Testis (tissue), 3 donors: ENCODE measurements around the gene CDK5R1. TPM values are rescaled to one million over a fixed set of nuclear protein-coding genes. Genes with fewer than 3 reads are reported as not detected.
A peak's percentile ranks its signal among the peaks of the same experiment; 100 is the strongest.

Experiments
- DNase-seq: peaks from one replicate; pipeline ENCODE4 v3.0.0-alpha.2; 2019
- H3K27ac ChIP-seq, 2 donors: fragments of 200-600 bp; sonication (generic); one replicate each; pipeline ENCODE4 v1.5.1; 2019
- H3K27me3 ChIP-seq: fragments of 200-600 bp; sonication (generic); one replicate; pipeline ENCODE4 v1.5.1; 2019
- H3K36me3 ChIP-seq: fragments of 200-600 bp; sonication (generic); one replicate; pipeline ENCODE4 v1.5.1; 2017; ENCODE audit warnings: low read depth; ENCODE audit errors: missing control alignments
- H3K4me1 ChIP-seq: fragments of 200-600 bp; sonication (generic); one replicate; pipeline ENCODE4 v1.5.1; 2019
- H3K4me3 ChIP-seq, 2 donors: fragments of 200-600 bp; sonication (generic); one replicate each; pipeline ENCODE4 v1.5.1; 2017 to 2019
- H3K9me3 ChIP-seq: fragments of 200-600 bp; sonication (generic); one replicate; pipeline ENCODE4 v1.5.1; 2017
- CTCF ChIP-seq, 3 experiments: fragments of 450-650 bp in 2 of 3; fragments of 200-600 bp in 1 of 3; sonication (generic) in 1 of 3; IDR thresholded peaks; one replicate each; pipeline ENCODE4 v1.5.1; 2016 to 2019; ENCODE audit warnings: antibody characterized with exemption in 3 of 3, mild to moderate bottlenecking in 2 of 3, moderate library complexity in 1 of 3
- POLR2A ChIP-seq: fragments of 450-650 bp; IDR thresholded peaks from one replicate; pipeline ENCODE4 v1.6.1; 2017; ENCODE audit warnings: antibody characterized with exemption, mild to moderate bottlenecking, moderate library complexity
- WGBS, 2 donors: methylation state at CpG; one replicate each; pipeline ENCODE4 v1.1.5; 2018; 5-methylcytosine and 5-hydroxymethylcytosine counted together
- intact Hi-C: fragments of 100-400 bp; cut with DNase I; formaldehyde crosslinking; loops from one replicate; pipeline ENCODE4 v1.15.1; 2023; ENCODE audit warnings: low total_unique reads
- polyA plus RNA-seq: library from polyadenylated mRNA; stranded (reverse); fragments of 350-450 nt; fragmentation: Illumina TruSeq; extraction: RNeasy Lipid Tissue Mini Kit (QIAGEN cat#74804); gene quantifications from one replicate; pipeline ENCODE4 v1.2.3, GENCODE V29; 2014; ENCODE audit warnings: low read depth, low replicate concordance; ENCODE audit not compliant: insufficient read depth
- total RNA-seq, 2 donors: library from RNA; depleted of rRNA; stranded (reverse); fragments of >200 nt; gene quantifications; one replicate each; pipeline ENCODE4 v1.2.3, GENCODE V29; 2016

CDK5R1 gene
- total and polyA plus RNA-seq, 3 donors from 2014 or later, result 13.2 to 17.0 (median 16.2) TPM

GRCh38 chr17:32444301-32445073 is 42.3 kb upstream of the CDK5R1 start, which contains the start of gene PSMD11:
Gene PSMD11 (plus strand): TSS chr17:32444510. CDS start chr17:32444524, 14 bp downstream.
- 0% methylated on average over 63 of the region's 74 CpGs; no CpG with 5 or more reads in 1 of the 2 donors for WGBS, 2 donors

GRCh38 chr17:32445074-32445415 is 41.7 kb upstream of the CDK5R1 start:
- Histone ChIP-seq H3K27ac (peak overlapping the region; percentile 51 to 76), H3K9me3 (no peaks in the 10 kb centered on the region), H3K27me3 (no peaks in the 10 kb centered on the region), H3K4me1 (peaks cover 3% of the 10 kb centered on the region), H3K4me3 (peak overlapping the region; percentile 81 to 86), H3K36me3 (no peaks in the 10 kb centered on the region)
- intact Hi-C loops, result no loop called here
- WGBS, 2 donors, result 0% methylated on average over 8 to 14 of the region's 14 CpGs
- DNase-seq, result peak; percentile 51
- TF ChIP-seq CTCF (IDR thresholded peaks at IDR 0.05) (no peak), POLR2A (no peak)

More at GRCh38 chr17:32444301-32445073, 42.3 kb upstream of the CDK5R1 start, which contains the start of gene PSMD11:
- TF ChIP-seq CTCF (IDR thresholded peaks at IDR 0.05), result peak in 2 of 3 experiments; percentile 72 to 76
- peak; percentile 28 for TF ChIP-seq POLR2A
- H3K27ac ChIP-seq, result peak within 1 kb of the TSS; percentile 51 to 76
- peak within 1 kb of the TSS; percentile 81 to 86 for H3K4me3 ChIP-seq
- H3K36me3 ChIP-seq, result no peaks in the 10 kb centered on the region
- H3K4me1 ChIP-seq, result peaks cover 3% of the 10 kb centered on the region
- no peaks in the 10 kb centered on the region for H3K27me3 ChIP-seq
- DNase-seq, result peak; percentile 99
- H3K9me3 ChIP-seq, result no peaks in the 10 kb centered on the region
- intact Hi-C loops, result no loop called here

- intact Hi-C loops, result no loop called here
- Histone ChIP-seq H3K4me3 (peak overlapping the region; percentile 81 to 86), H3K27me3 (no peaks in the 10 kb centered on the region), H3K9me3 (no peaks in the 10 kb centered on the region), H3K4me1 (peaks cover 3% of the 10 kb centered on the region), H3K27ac (peak overlapping the region in 1 of 2 donors; percentile 76), H3K36me3 (no peaks in the 10 kb centered on the region)
- DNase-seq, result no peak
- TF ChIP-seq CTCF (IDR thresholded peaks at IDR 0.05) (no peak), POLR2A (no peak)
- 9 to 16% methylated on average over 6 of the region's 6 CpGs for WGBS, 2 donors
These were observed 41.3 kb upstream of the CDK5R1 start for GRCh38 chr17:32445497-32445896.

- intact Hi-C loops, result no loop called here
- H3K4me3 ChIP-seq, result no peak overlapping the region
- no peaks in the 10 kb centered on the region for H3K9me3 ChIP-seq
- H3K36me3 ChIP-seq, result no peaks in the 10 kb centered on the region
- WGBS, 2 donors, result 54 to 63% methylated on average over 2 of the region's 2 CpGs
- H3K4me1 ChIP-seq, result peaks cover 3% of the 10 kb centered on the region
- no peak for TF ChIP-seq CTCF (IDR thresholded peaks at IDR 0.05)
- TF ChIP-seq POLR2A, result no peak
- DNase-seq, result no peak
- H3K27ac ChIP-seq, result no peak overlapping the region
- H3K27me3 ChIP-seq, result no peaks in the 10 kb centered on the region
These were observed 40.8 kb upstream of the CDK5R1 start for GRCh38 chr17:32445971-32446370.
